B cell (primary cell): Measurements from ENCODE around the gene SLC39A13.

Source experiments
- EZH2 ChIP-seq: IDR thresholded peaks from 2 replicates; pipeline ENCODE4 v1.6.1; 2012; ENCODE audit warnings: borderline replicate concordance, low read depth, mild to moderate bottlenecking, moderate library complexity, low read length; ENCODE audit not compliant: insufficient read depth, poor library complexity, severe bottlenecking
- TF ChIP-seq, protein P1 (sequence below): fragments of 200-600 bp; IDR thresholded peaks from one replicate; pipeline ENCODE4 v1.8.0; 2022; ENCODE audit warnings: antibody characterized with exemption, mild to moderate bottlenecking

DNA sequence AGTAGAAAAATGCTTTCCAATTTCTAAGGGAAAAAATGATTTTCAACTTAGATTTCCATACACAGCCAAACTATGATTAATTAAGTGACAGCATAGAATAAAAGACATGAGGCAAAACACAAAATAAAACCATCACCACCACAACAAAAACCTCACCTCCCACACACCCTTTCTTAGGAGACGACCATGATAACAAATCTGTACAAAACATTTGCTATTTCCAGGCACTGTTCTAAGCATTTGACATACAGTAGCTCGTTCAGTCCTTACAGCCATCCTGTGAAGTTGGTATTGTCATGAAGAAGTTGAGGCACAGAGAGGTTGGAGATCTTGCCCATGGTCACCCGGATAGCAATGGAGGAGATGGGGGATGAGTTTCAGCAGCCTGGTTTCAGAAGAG is 38.7 kb upstream of the SLC39A13 start:
- TF ChIP-seq, protein P1, sequence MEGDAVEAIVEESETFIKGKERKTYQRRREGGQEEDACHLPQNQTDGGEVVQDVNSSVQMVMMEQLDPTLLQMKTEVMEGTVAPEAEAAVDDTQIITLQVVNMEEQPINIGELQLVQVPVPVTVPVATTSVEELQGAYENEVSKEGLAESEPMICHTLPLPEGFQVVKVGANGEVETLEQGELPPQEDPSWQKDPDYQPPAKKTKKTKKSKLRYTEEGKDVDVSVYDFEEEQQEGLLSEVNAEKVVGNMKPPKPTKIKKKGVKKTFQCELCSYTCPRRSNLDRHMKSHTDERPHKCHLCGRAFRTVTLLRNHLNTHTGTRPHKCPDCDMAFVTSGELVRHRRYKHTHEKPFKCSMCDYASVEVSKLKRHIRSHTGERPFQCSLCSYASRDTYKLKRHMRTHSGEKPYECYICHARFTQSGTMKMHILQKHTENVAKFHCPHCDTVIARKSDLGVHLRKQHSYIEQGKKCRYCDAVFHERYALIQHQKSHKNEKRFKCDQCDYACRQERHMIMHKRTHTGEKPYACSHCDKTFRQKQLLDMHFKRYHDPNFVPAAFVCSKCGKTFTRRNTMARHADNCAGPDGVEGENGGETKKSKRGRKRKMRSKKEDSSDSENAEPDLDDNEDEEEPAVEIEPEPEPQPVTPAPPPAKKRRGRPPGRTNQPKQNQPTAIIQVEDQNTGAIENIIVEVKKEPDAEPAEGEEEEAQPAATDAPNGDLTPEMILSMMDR = no peak
- no peak for TF ChIP-seq EZH2
